Mammary epithelial cell (primary cell): ENCODE measurements around the gene PHTF2.

Experiments used
- CTCF ChIP-seq, 2 donors: IDR thresholded peaks in 1 of 2; conservative IDR thresholded peaks in 1 of 2; 2 replicates each; pipeline ENCODE4 v1.5.1; 2011 to 2012; ENCODE audit warnings: inconsistent platforms in 2 of 2, low read length in 2 of 2, mild to moderate bottlenecking in 2 of 2, control low read depth in 1 of 2, low read depth in 1 of 2; ENCODE audit not compliant: insufficient read depth in 1 of 2; ENCODE audit errors: extremely low read depth in 1 of 2
- EZH2 ChIP-seq: IDR thresholded peaks from 2 replicates; pipeline ENCODE4 v1.6.1; 2012; ENCODE audit warnings: low read length, inconsistent platforms, borderline replicate concordance

- TF ChIP-seq CTCF (conservative IDR thresholded peaks at IDR 0.05 in 1 of 2, IDR thresholded peaks at IDR 0.05 in 1 of 2; ENCODE audit: extremely low read depth in 1 of 2, insufficient read depth in 1 of 2, low read depth in 1 of 2, low read length in 2 of 2) (no peak), EZH2 (no peak)
Observed at GRCh38 chr7:77794000-77794399, 4.6 kb upstream of the PHTF2 start.
